NK-92 treated with Interleukin-12 subunit alpha and Interleukin-12 subunit beta, amount 100 ng/mL, for 24 hours (cell line): ENCODE measurements around the gene CFAP69.
"Not testable (repeated sequence)": the region's sequence is repeated elsewhere in the genome, so short reads cannot be mapped to it uniquely, and the experiment has no call there.

ENCODE experiments used
- DNase-seq: peaks from one replicate; lab custom pipeline; 2025; lab: John Stamatoyannopoulos, UW

Gene CFAP69

GRCh38 chr7:90231304-90231703 lies 13.7 kb upstream of the CFAP69 start:
- DNase-seq = no peak

GRCh38 chr7:90232430-90232829 lies 12.5 kb upstream of the CFAP69 start:
- DNase-seq = no peak

- no peak for DNase-seq
These were observed 11.4 kb upstream of the CFAP69 start for GRCh38 chr7:90233569-90233968.

- no peak for DNase-seq
These were observed 8.2 kb upstream of the CFAP69 start for GRCh38 chr7:90236721-90237289.

GRCh38 chr7:90238022-90238421 lies 7.0 kb upstream of the CFAP69 start:
- no peak for DNase-seq

- no peak for DNase-seq
These were observed 6.4 kb upstream of the CFAP69 start for GRCh38 chr7:90238583-90238982.

GRCh38 chr7:90239050-90239449 lies 5.9 kb upstream of the CFAP69 start:
- DNase-seq = no peak

GRCh38 chr7:90239625-90240228 lies 5.2 kb upstream of the CFAP69 start:
- no peak for DNase-seq

GRCh38 chr7:90242369-90243168 lies 2.4 kb upstream of the CFAP69 start:
- no peak for DNase-seq

GRCh38 chr7:90243556-90243955 lies 1.4 kb upstream of the CFAP69 start:
- DNase-seq = no peak

- no peak for DNase-seq
These were observed 437 bp upstream of the CFAP69 start for GRCh38 chr7:90244565-90244908.

- no peak for DNase-seq
These were observed 1.2 kb downstream of the CFAP69 start for GRCh38 chr7:90246171-90246570.

- no peak for DNase-seq
These were observed 3.7 kb downstream of the CFAP69 start for GRCh38 chr7:90248706-90249105.

GRCh38 chr7:90250601-90251303 lies 5.8 kb downstream of the CFAP69 start:
- no peak for DNase-seq

GRCh38 chr7:90251304-90251635 lies 6.3 kb downstream of the CFAP69 start:
- no peak for DNase-seq

- DNase-seq = not testable (repeated sequence)
These were observed 11.0 kb downstream of the CFAP69 start for GRCh38 chr7:90256011-90256410.

- DNase-seq = no peak
These were observed 11.8 kb downstream of the CFAP69 start for GRCh38 chr7:90256778-90257177.

- DNase-seq = no peak
These were observed 16.5 kb downstream of the CFAP69 start for GRCh38 chr7:90261441-90261840.

- DNase-seq = no peak
These were observed 17.5 kb downstream of the CFAP69 start for GRCh38 chr7:90262438-90262837.

GRCh38 chr7:90266808-90267207 lies 21.8 kb downstream of the CFAP69 start:
- no peak for DNase-seq

GRCh38 chr7:90267263-90267858 lies 22.4 kb downstream of the CFAP69 start:
- DNase-seq = no peak

GRCh38 chr7:90269163-90269562 lies 24.2 kb downstream of the CFAP69 start:
- no peak for DNase-seq
